Mammary epithelial cell (primary cell): ENCODE measurements around the gene GPX4.

ENCODE experiments used
- CTCF ChIP-seq, 2 donors: IDR thresholded peaks in 1 of 2; conservative IDR thresholded peaks in 1 of 2; 2 replicates each; pipeline ENCODE4 v1.5.1; 2011 to 2012; ENCODE audit warnings: inconsistent platforms in 2 of 2, low read length in 2 of 2, mild to moderate bottlenecking in 2 of 2, control low read depth in 1 of 2, low read depth in 1 of 2; ENCODE audit not compliant: insufficient read depth in 1 of 2; ENCODE audit errors: extremely low read depth in 1 of 2
- EZH2 ChIP-seq: IDR thresholded peaks from 2 replicates; pipeline ENCODE4 v1.6.1; 2012; ENCODE audit warnings: low read length, inconsistent platforms, borderline replicate concordance

- TF ChIP-seq CTCF (conservative IDR thresholded peaks at IDR 0.05 in 1 of 2, IDR thresholded peaks at IDR 0.05 in 1 of 2; ENCODE audit: extremely low read depth in 1 of 2, insufficient read depth in 1 of 2, low read depth in 1 of 2, low read length in 2 of 2) (no peak), EZH2 (no peak)
Measured at GRCh38 chr19:1151917-1152587, 48.3 kb downstream of the GPX4 start.
